HG03565 (cell line): ENCODE data around the gene TBC1D16.

Experiments used
- ATAC-seq: cut with Tn5 transposase; IDR thresholded peaks from one replicate; pipeline ENCODE4 v1.9.1; 2021; ENCODE audit warnings: mild to moderate bottlenecking, moderate library complexity; ENCODE audit not compliant: unreplicated experiment

Gene TBC1D16

GRCh38 chr17:79916991-79917901 lies 118.4 kb downstream of the TBC1D16 start:
- no peak for ATAC-seq

- ATAC-seq, result no peak
These were observed 119.2 kb downstream of the TBC1D16 start for GRCh38 chr17:79916506-79916905.

- no peak for ATAC-seq
These were observed 119.7 kb downstream of the TBC1D16 start for GRCh38 chr17:79915850-79916430.

GRCh38 chr17:79914813-79915740 lies 120.6 kb downstream of the TBC1D16 start:
- no peak for ATAC-seq

- ATAC-seq, result no peak
These were observed 121.5 kb downstream of the TBC1D16 start for GRCh38 chr17:79913896-79914812.

- no peak for ATAC-seq
These were observed 122.2 kb downstream of the TBC1D16 start for GRCh38 chr17:79913451-79913850.

GRCh38 chr17:79912552-79913330 lies 122.9 kb downstream of the TBC1D16 start:
- no peak for ATAC-seq

GRCh38 chr17:79911430-79912399 lies 124.0 kb downstream of the TBC1D16 start:
- no peak for ATAC-seq

GRCh38 chr17:79910985-79911361 lies 124.7 kb downstream of the TBC1D16 start:
- ATAC-seq, result no peak

GRCh38 chr17:79909121-79909520 lies 126.6 kb downstream of the TBC1D16 start:
- ATAC-seq, result no peak

GRCh38 chr17:79907850-79908249 lies 127.8 kb downstream of the TBC1D16 start:
- no peak for ATAC-seq

GRCh38 chr17:79907217-79907715 lies 128.4 kb downstream of the TBC1D16 start:
- ATAC-seq, result no peak

- no peak for ATAC-seq
These were observed 129.8 kb downstream of the TBC1D16 start for GRCh38 chr17:79905832-79906231.

GRCh38 chr17:79904865-79905264 lies 130.8 kb downstream of the TBC1D16 start:
- no peak for ATAC-seq

GRCh38 chr17:79902146-79902791 lies 133.4 kb downstream of the TBC1D16 start:
- ATAC-seq, result no peak

- ATAC-seq, result no peak
These were observed 134.5 kb downstream of the TBC1D16 start for GRCh38 chr17:79901131-79901530.

- ATAC-seq, result no peak
These were observed 136.1 kb downstream of the TBC1D16 start for GRCh38 chr17:79899584-79899983.
